Smooth muscle cell (in vitro differentiated cells): ENCODE data around the gene NME4. TPM values are rescaled to one million over a fixed set of nuclear protein-coding genes. Genes with fewer than 3 reads are reported as not detected.
"Not testable (repeated sequence)": the region's sequence is repeated elsewhere in the genome, so short reads cannot be mapped to it uniquely, and the experiment has no call there.

Source experiments
- DNase-seq: peaks from one replicate; lab custom pipeline; 2025; ENCODE audit not compliant: unreplicated experiment; lab: John Stamatoyannopoulos, UW
- H2AFZ ChIP-seq: fragments of 200-600 bp; sonication (generic); 2 replicates; pipeline ENCODE4 v1.6.0; 2016; ENCODE audit warnings: antibody characterized with exemption, low read depth, mild to moderate bottlenecking
- H3F3A ChIP-seq: fragments of 200-600 bp; sonication (generic); 2 replicates; pipeline ENCODE4 v1.6.0; 2017; ENCODE audit warnings: antibody characterized with exemption, low read depth
- H3K27ac ChIP-seq: fragments of 200-600 bp; sonication (generic); 2 replicates; pipeline ENCODE4 v1.5.1; 2016; ENCODE audit warnings: low read depth, mild to moderate bottlenecking
- H3K27me3 ChIP-seq: fragments of 200-600 bp; sonication (generic); 2 replicates; pipeline ENCODE4 v1.6.1; 2016; ENCODE audit warnings: low read depth, mild to moderate bottlenecking
- H3K36me3 ChIP-seq: fragments of 200-600 bp; sonication (generic); 2 replicates; pipeline ENCODE4 v1.5.1; 2016; ENCODE audit warnings: low read depth
- H3K4me1 ChIP-seq: fragments of 200-600 bp; sonication (generic); 2 replicates; pipeline ENCODE4 v1.5.1; 2016; ENCODE audit warnings: low read depth
- H3K4me2 ChIP-seq: fragments of 200-600 bp; sonication (generic); 2 replicates; pipeline ENCODE4 v1.6.0; 2016; ENCODE audit warnings: mild to moderate bottlenecking
- H3K4me3 ChIP-seq: fragments of 200-600 bp; sonication (generic); 2 replicates; pipeline ENCODE4 v1.5.1; 2016; ENCODE audit warnings: mild to moderate bottlenecking
- H3K79me2 ChIP-seq: fragments of 200-600 bp; sonication (generic); 2 replicates; pipeline ENCODE4 v1.6.0; 2016; ENCODE audit warnings: low read depth, mild to moderate bottlenecking
- H3K9ac ChIP-seq: fragments of 200-600 bp; sonication (generic); 2 replicates; pipeline ENCODE4 v1.6.0; 2016; ENCODE audit warnings: low read depth
- H3K9me3 ChIP-seq: fragments of 200-600 bp; sonication (generic); replicated peaks from 2 replicates; pipeline ENCODE4 v1.5.1; 2016; ENCODE audit warnings: low read depth
- H4K20me1 ChIP-seq: fragments of 200-600 bp; sonication (generic); 2 replicates; pipeline ENCODE4 v1.6.0; 2016; ENCODE audit warnings: low read depth
- CTCF ChIP-seq: fragments of 200-600 bp; sonication (generic); IDR thresholded peaks from 2 replicates; pipeline ENCODE4 v1.5.1; 2017; ENCODE audit warnings: borderline replicate concordance, mild to moderate bottlenecking, antibody characterized with exemption; ENCODE audit not compliant: insufficient read depth, poor library complexity, severe bottlenecking
- WGBS: methylation state at CpG from one replicate; pipeline ENCODE4 v1.1.7; 2016; ENCODE audit warnings: low lambda C conversion rate; 5-methylcytosine and 5-hydroxymethylcytosine counted together
- polyA plus RNA-seq: library from polyadenylated mRNA; unstranded; fragments of >200 nt; fragmentation: Nextera tagmentation; extraction: Ambion mirVana; gene quantifications from 2 replicates; pipeline ENCODE4 v1.2.1, GENCODE V29; 2016
- total RNA-seq: library from RNA; depleted of rRNA; stranded (reverse); fragments of >200 nt; gene quantifications from 2 replicates; pipeline ENCODE4 v1.2.3, GENCODE V29; 2014

The NME4 gene
- total and polyA plus RNA-seq, 2 experiments from 2014 or later = 218 to 523 TPM

GRCh38 chr16:375927-376816 is 20.8 kb upstream of the NME4 start:
- Histone ChIP-seq H3K9me3 (no peaks in the 10 kb centered on the region), H3K36me3 (no peaks in the 10 kb centered on the region), H3F3A (no peaks in the 10 kb centered on the region), H3K79me2 (peaks cover 27% of the 10 kb centered on the region), H3K4me1 (no peaks in the 10 kb centered on the region), H2AFZ (no peak overlapping the region), H4K20me1 (peaks cover 25% of the 10 kb centered on the region), H3K4me2 (no peak overlapping the region), H3K4me3 (no peak overlapping the region), H3K27me3 (no peaks in the 10 kb centered on the region), H3K27ac (no peak overlapping the region), H3K9ac (no peak overlapping the region)
- no peak for TF ChIP-seq CTCF
- WGBS = 97% methylated on average over 44 of the region's 44 CpGs
- no peak for DNase-seq

- no peak for DNase-seq
- TF ChIP-seq CTCF = no peak
- H3K4me1 ChIP-seq = no peaks in the 10 kb centered on the region
- no peak overlapping the region for H3K9ac ChIP-seq
- peaks cover 25% of the 10 kb centered on the region for H4K20me1 ChIP-seq
- no peak overlapping the region for H2AFZ ChIP-seq
- H3K9me3 ChIP-seq = no peaks in the 10 kb centered on the region
- peaks cover 30% of the 10 kb centered on the region for H3K79me2 ChIP-seq
- no peak overlapping the region for H3K27ac ChIP-seq
- no peak overlapping the region for H3K4me2 ChIP-seq
- no peak overlapping the region for H3K4me3 ChIP-seq
- 93% methylated on average over 21 of the region's 26 CpGs for WGBS
- H3K36me3 ChIP-seq = no peaks in the 10 kb centered on the region
- H3F3A ChIP-seq = no peaks in the 10 kb centered on the region
- no peaks in the 10 kb centered on the region for H3K27me3 ChIP-seq
These were observed 20.1 kb upstream of the NME4 start for GRCh38 chr16:376817-377418.

GRCh38 chr16:377419-377951 is 19.5 kb upstream of the NME4 start:
- DNase-seq = no peak
- H2AFZ ChIP-seq = no peak overlapping the region
- no peaks in the 10 kb centered on the region for H3K9me3 ChIP-seq
- H3K79me2 ChIP-seq = peaks cover 30% of the 10 kb centered on the region
- peaks cover 25% of the 10 kb centered on the region for H4K20me1 ChIP-seq
- 94% methylated on average over 26 of the region's 42 CpGs for WGBS
- no peaks in the 10 kb centered on the region for H3K36me3 ChIP-seq
- no peaks in the 10 kb centered on the region for H3K4me1 ChIP-seq
- no peak for TF ChIP-seq CTCF
- H3K27ac ChIP-seq = no peak overlapping the region
- no peak overlapping the region for H3K4me2 ChIP-seq
- no peak overlapping the region for H3K9ac ChIP-seq
- H3F3A ChIP-seq = no peaks in the 10 kb centered on the region
- H3K27me3 ChIP-seq = no peaks in the 10 kb centered on the region
- no peak overlapping the region for H3K4me3 ChIP-seq

- Histone ChIP-seq H3K79me2 (peaks cover 30% of the 10 kb centered on the region), H4K20me1 (peaks cover 25% of the 10 kb centered on the region)
- not testable (repeated sequence) for H3F3A ChIP-seq, DNase-seq, H3K4me2 ChIP-seq, H3K27me3 ChIP-seq, H2AFZ ChIP-seq, H3K36me3 ChIP-seq, H3K4me3 ChIP-seq, H3K4me1 ChIP-seq, H3K27ac ChIP-seq, H3K9me3 ChIP-seq, H3K9ac ChIP-seq
- WGBS = 92% methylated on average over 22 of the region's 36 CpGs
These were observed 18.7 kb upstream of the NME4 start for GRCh38 chr16:378113-378820.
